NB4 (cell line): Measurements from ENCODE around the gene USP17L24.
"Not testable (repeated sequence)": the region's sequence is repeated elsewhere in the genome, so short reads cannot be mapped to it uniquely, and the experiment has no call there.

Experiments used
- MYC ChIP-seq: IDR thresholded peaks from 2 replicates; pipeline ENCODE4 v1.6.1; 2011; ENCODE audit warnings: low read depth, low read length
- POLR2A ChIP-seq: IDR thresholded peaks from 2 replicates; pipeline ENCODE4 v1.6.1; 2011; ENCODE audit warnings: mild to moderate bottlenecking; ENCODE audit not compliant: insufficient read length; ENCODE audit errors: extremely low read depth
- TF ChIP-seq, protein P1 (sequence below): IDR thresholded peaks from one replicate; pipeline ENCODE4 v1.5.1; 2012; ENCODE audit warnings: low read depth, low read length

DNA sequence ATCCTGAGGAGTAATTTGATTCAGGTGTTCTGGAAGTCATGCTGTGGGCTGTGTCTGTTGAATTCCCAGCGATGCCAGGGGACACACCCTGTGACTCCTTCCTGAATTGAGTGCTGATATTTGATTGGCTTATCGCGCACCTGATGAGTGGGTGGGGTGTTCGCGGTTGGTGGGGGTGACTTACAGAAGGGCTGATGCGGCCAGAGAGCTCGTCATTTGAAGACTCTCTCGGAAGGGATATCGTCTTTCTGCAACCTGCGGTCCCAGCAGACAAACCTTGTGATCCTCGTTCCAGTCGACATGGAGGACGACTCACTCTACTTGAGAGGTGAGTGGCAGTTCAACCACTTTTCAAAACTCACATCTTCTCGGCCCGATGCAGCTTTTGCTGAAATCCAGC is 9.4 kb downstream of the USP17L24 start, which contains the start of gene USP17L26:
- TF ChIP-seq, protein P1, sequence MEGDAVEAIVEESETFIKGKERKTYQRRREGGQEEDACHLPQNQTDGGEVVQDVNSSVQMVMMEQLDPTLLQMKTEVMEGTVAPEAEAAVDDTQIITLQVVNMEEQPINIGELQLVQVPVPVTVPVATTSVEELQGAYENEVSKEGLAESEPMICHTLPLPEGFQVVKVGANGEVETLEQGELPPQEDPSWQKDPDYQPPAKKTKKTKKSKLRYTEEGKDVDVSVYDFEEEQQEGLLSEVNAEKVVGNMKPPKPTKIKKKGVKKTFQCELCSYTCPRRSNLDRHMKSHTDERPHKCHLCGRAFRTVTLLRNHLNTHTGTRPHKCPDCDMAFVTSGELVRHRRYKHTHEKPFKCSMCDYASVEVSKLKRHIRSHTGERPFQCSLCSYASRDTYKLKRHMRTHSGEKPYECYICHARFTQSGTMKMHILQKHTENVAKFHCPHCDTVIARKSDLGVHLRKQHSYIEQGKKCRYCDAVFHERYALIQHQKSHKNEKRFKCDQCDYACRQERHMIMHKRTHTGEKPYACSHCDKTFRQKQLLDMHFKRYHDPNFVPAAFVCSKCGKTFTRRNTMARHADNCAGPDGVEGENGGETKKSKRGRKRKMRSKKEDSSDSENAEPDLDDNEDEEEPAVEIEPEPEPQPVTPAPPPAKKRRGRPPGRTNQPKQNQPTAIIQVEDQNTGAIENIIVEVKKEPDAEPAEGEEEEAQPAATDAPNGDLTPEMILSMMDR, result not testable (repeated sequence)
- not testable (repeated sequence) for TF ChIP-seq MYC, POLR2A
